ENCODE measurements around the gene RFFL. TPM values are rescaled to one million over a fixed set of nuclear protein-coding genes. Genes with fewer than 3 reads are reported as not detected.

RFFL gene
- total RNA-seq, 4 donors from 2014 or later, result 13.2 to 18.9 (median 18.1) TPM

- TF ChIP-seq CTCF (IDR thresholded peaks at IDR 0.05; ENCODE audit: low read depth), result no peak
Observed at GRCh38 chr17:35068249-35068648, 4.7 kb upstream of the RFFL start.

- TF ChIP-seq CTCF (IDR thresholded peaks at IDR 0.05; ENCODE audit: low read depth), result no peak
Observed at GRCh38 chr17:35065880-35066279, 2.4 kb upstream of the RFFL start.

GRCh38 chr17:35064516-35065215, 1.2 kb upstream of the RFFL start:
- TF ChIP-seq CTCF (IDR thresholded peaks at IDR 0.05; ENCODE audit: low read depth), result no peak

- TF ChIP-seq CTCF (IDR thresholded peaks at IDR 0.05; ENCODE audit: low read depth), result no peak
Observed at GRCh38 chr17:35062308-35062707, 1.2 kb downstream of the RFFL start.

GRCh38 chr17:35057332-35057915, 6.1 kb downstream of the RFFL start:
- no peak for TF ChIP-seq CTCF (IDR thresholded peaks at IDR 0.05; ENCODE audit: low read depth)

GRCh38 chr17:35056013-35056412, 7.5 kb downstream of the RFFL start:
- TF ChIP-seq CTCF (IDR thresholded peaks at IDR 0.05; ENCODE audit: low read depth), result no peak

GRCh38 chr17:35053204-35053603, 10.3 kb downstream of the RFFL start:
- TF ChIP-seq CTCF (IDR thresholded peaks at IDR 0.05; ENCODE audit: low read depth), result no peak

Data from subcutaneous adipose tissue (tissue), 4 donors.